Lower leg skin (tissue), 4 donors: ENCODE results near the gene CYP39A1. TPM values are rescaled to one million over a fixed set of nuclear protein-coding genes. Genes with fewer than 3 reads are reported as not detected.

Experiments used
- DNase-seq, 2 donors: peaks; one replicate each; pipeline ENCODE4 v3.0.0-alpha.2; 2019; ENCODE audit warnings: low spot score in 2 of 2
- H3K4me3 ChIP-seq: fragments of 200-600 bp; sonication (generic); 2 replicates; pipeline ENCODE4 v1.5.1; 2017; ENCODE audit warnings: mild to moderate bottlenecking, low read depth; ENCODE audit not compliant: poor library complexity, severe bottlenecking
- CTCF ChIP-seq, 3 donors: fragments of 450-650 bp; IDR thresholded peaks; one replicate each; pipeline ENCODE4 v1.5.1; 2016; ENCODE audit warnings: antibody characterized with exemption in 3 of 3, mild to moderate bottlenecking in 3 of 3, moderate library complexity in 2 of 3
- POLR2A ChIP-seq, 2 donors: fragments of 450-650 bp; IDR thresholded peaks; one replicate each; pipeline ENCODE4 v1.6.1; 2016 to 2017; ENCODE audit warnings: antibody characterized with exemption in 2 of 2, mild to moderate bottlenecking in 1 of 2, moderate library complexity in 1 of 2
- WGBS, 2 donors: methylation state at CpG; one replicate each; pipeline ENCODE4 v1.1.5; 2018; 5-methylcytosine and 5-hydroxymethylcytosine counted together
- intact Hi-C: fragments of 100-400 bp; cut with DNase I; formaldehyde crosslinking; loops from one replicate; pipeline ENCODE4 v1.15.0; 2023; ENCODE audit warnings: low total_unique reads
- total RNA-seq, 4 donors: library from RNA; depleted of rRNA; stranded (reverse); fragments of >200 nt; gene quantifications; one replicate each; pipeline ENCODE4 v1.1.0, GENCODE V29; 2016

Gene CYP39A1
- total RNA-seq, 4 donors from 2014 or later, result 22.6 to 38.2 (median 34.3) TPM

- DNase-seq, result no peak
- TF ChIP-seq CTCF (IDR thresholded peaks at IDR 0.05), result no peak
- TF ChIP-seq POLR2A (IDR thresholded peaks at IDR 0.05), result no peak
- intact Hi-C loops, result no loop called here
- 85 to 92% methylated on average over 1 of the region's 1 CpG for WGBS, 2 donors
- H3K4me3 ChIP-seq, result no peak overlapping the region
Measured at GRCh38 chr6:46645265-46645664, 7.4 kb downstream of the CYP39A1 start.

GRCh38 chr6:46642928-46643751 lies 9.5 kb downstream of the CYP39A1 start:
- WGBS, 2 donors, result 83 to 89% methylated on average over 4 of the region's 4 CpGs
- intact Hi-C loops, result no loop called here

GRCh38 chr6:46638650-46639049 lies 14.0 kb downstream of the CYP39A1 start:
- no peak for DNase-seq
- 50 to 57% methylated on average over 2 of the region's 2 CpGs for WGBS, 2 donors
- intact Hi-C loops, result no loop called here
- TF ChIP-seq CTCF (IDR thresholded peaks at IDR 0.05) (no peak), POLR2A (IDR thresholded peaks at IDR 0.05) (no peak)
- H3K4me3 ChIP-seq, result no peak overlapping the region

More at GRCh38 chr6:46642928-46643751, 9.5 kb downstream of the CYP39A1 start:
- TF ChIP-seq CTCF (IDR thresholded peaks at IDR 0.05) (no peak), POLR2A (IDR thresholded peaks at IDR 0.05) (no peak)
- H3K4me3 ChIP-seq, result no peak overlapping the region
- DNase-seq, result no peak

GRCh38 chr6:46637933-46638332 lies 14.7 kb downstream of the CYP39A1 start:
- intact Hi-C loops, result no loop called here
- no peak overlapping the region for H3K4me3 ChIP-seq
- no peak for DNase-seq
- WGBS, 2 donors, result 89 to 100% methylated on average over 1 of the region's 1 CpG
- TF ChIP-seq POLR2A (IDR thresholded peaks at IDR 0.05) (no peak), CTCF (IDR thresholded peaks at IDR 0.05) (no peak)

- peak; percentile 60 to 84 for DNase-seq
- intact Hi-C loops, result no loop called here
- WGBS, 2 donors, result 32 to 37% methylated on average over 5 of the region's 5 CpGs
- TF ChIP-seq POLR2A (IDR thresholded peaks at IDR 0.05) (no peak), CTCF (IDR thresholded peaks at IDR 0.05) (no peak)
- no peak overlapping the region for H3K4me3 ChIP-seq
Measured at GRCh38 chr6:46637145-46637544, 15.5 kb downstream of the CYP39A1 start.
